Measurements from ENCODE around the gene KCNK7. TPM values are rescaled to one million over a fixed set of nuclear protein-coding genes. Genes with fewer than 3 reads are reported as not detected.
"Not testable (repeated sequence)": the region's sequence is repeated elsewhere in the genome, so short reads cannot be mapped to it uniquely, and the experiment has no call there.

Gene KCNK7
- total and polyA plus RNA-seq, 7 donors = 0.54 to 1.4 (median 0.71) TPM; not detected in 4

DNA sequence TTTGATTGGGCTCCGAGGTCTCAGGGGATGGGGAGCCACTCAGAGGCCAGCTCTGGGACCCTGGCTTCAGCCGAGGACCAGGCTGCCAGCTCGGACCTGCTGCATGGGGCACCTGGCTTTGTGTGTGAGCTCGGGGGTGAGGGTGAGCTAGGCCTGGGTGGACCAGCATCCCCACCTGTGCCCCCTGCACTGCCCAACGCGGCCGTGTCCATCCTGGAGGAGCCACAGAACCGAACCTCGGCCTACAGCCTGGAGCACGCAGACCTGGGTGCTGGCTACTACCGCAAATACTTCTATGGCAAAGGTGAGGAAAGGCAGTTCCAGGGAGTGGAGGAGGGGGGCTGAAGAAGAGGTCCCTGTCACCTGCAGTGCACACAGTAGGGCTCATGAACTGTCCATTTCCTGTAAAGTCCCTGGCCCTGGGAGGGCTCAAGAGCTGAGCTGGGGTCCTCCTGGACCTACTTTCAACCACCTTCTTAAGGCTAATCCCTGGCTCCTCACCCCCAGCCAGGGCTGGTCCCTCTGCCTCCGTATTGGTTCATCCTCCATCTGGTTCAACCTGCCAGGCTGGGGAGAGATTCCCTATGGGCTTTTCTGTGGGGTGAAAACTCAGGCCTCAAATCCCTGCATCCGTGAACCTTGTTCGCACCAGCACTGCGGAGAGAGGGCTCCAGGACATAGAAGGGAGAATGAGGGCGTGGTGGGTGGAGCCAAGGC lies 45.9 kb upstream of the KCNK7 start:
- no peak for TF ChIP-seq POLR2AphosphoS5 (IDR thresholded peaks at IDR 0.05)
- TF ChIP-seq EP300 (IDR thresholded peaks at IDR 0.05) = no peak
- TF ChIP-seq POLR2A (IDR thresholded peaks at IDR 0.05) = no peak
- no peak for TF ChIP-seq CTCF (IDR thresholded peaks at IDR 0.05)
- H3K4me1 ChIP-seq = peaks cover 0 to 50% (median 41%) of the 10 kb centered on the region in 4 donors
- H3K27ac ChIP-seq = peak overlapping the region; percentile 87 to 90 (median 88)
- H3K36me3 ChIP-seq = peaks cover 6 to 39% (median 12%) of the 10 kb centered on the region in 4 donors
- DNase-seq = no peak
- H3K9me3 ChIP-seq = no peaks in the 10 kb centered on the region
- no peaks in the 10 kb centered on the region for H3K27me3 ChIP-seq
- WGBS, 2 donors = 60 to 68% methylated on average over 16 of the region's 16 CpGs
- intact Hi-C loops (cut with DNase I) = no loop called here
- peak overlapping the region in 3 of 4 donors; percentile 3 to 26 (median 18) for H3K4me3 ChIP-seq

DNA sequence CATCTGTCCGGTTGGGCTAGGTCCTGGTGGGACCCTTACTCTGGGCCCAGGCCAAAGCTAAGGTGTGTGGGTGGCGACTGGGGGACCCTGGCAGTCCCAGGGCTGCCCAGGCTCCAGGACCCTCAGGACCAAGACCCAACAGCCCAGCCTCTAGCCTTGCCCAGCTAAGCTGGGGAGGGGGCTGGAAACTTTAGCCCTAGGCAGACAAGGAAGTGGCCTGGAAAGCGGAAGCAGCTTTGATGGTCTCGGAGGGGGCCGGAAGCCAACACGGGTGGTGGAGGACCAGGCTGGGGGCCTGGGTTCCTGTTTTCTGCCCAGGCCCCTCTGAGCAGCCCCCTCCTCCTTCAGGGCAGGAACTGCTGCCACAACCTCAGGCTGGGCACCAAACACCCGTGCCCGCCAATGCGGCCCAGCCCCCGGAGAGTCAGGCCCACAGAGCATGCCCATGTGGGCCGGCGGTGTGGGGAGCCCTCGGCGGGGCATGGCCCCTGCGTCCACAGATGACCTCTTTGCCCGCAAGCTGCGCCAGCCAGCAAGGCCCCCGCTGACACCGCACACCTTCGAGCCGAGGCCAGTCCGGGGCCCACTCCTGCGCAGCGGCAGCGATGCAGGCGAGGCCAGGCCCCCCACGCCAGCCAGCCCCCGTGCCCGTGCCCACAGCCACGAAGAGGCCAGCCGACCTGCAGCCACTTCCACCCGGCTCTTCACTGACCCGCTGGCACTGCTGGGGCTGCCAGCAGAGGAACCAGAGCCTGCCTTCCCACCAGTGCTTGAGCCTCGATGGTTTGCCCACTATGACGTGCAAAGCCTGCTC lies 45.1 kb upstream of the KCNK7 start:
- Histone ChIP-seq H3K36me3 (peaks cover 9 to 39% (median 17%) of the 10 kb centered on the region in 4 donors), H3K4me1 (peaks cover 0 to 50% (median 41%) of the 10 kb centered on the region in 4 donors), H3K4me3 (peak overlapping the region in 3 of 4 donors; percentile 3 to 26 (median 18)), H3K27me3 (no peaks in the 10 kb centered on the region), H3K9me3 (no peaks in the 10 kb centered on the region), H3K27ac (peak overlapping the region; percentile 87 to 90 (median 88))
- WGBS, 2 donors = 46 to 80% methylated on average over 35 of the region's 35 CpGs
- intact Hi-C loops (cut with DNase I) = no loop called here
- TF ChIP-seq CTCF (IDR thresholded peaks at IDR 0.05) (no peak), POLR2A (IDR thresholded peaks at IDR 0.05) (no peak), POLR2AphosphoS5 (IDR thresholded peaks at IDR 0.05) (no peak), EP300 (IDR thresholded peaks at IDR 0.05) (no peak)
- no peak for DNase-seq

GRCh38 chr11:65639623-65640482 lies 44.3 kb upstream of the KCNK7 start:
- Histone ChIP-seq H3K36me3 (peaks cover 17 to 41% (median 25%) of the 10 kb centered on the region in 4 donors), H3K27me3 (no peaks in the 10 kb centered on the region), H3K4me3 (peak overlapping the region in 2 of 4 donors; percentile 26 to 79), H3K27ac (peak overlapping the region; percentile 87 to 90 (median 88)), H3K4me1 (peaks cover 0 to 50% (median 41%) of the 10 kb centered on the region in 4 donors), H3K9me3 (no peaks in the 10 kb centered on the region)
- no peak for TF ChIP-seq POLR2AphosphoS5 (IDR thresholded peaks at IDR 0.05)
- no peak for TF ChIP-seq CTCF (IDR thresholded peaks at IDR 0.05)
- TF ChIP-seq POLR2A (IDR thresholded peaks at IDR 0.05) = no peak
- no peak for TF ChIP-seq EP300 (IDR thresholded peaks at IDR 0.05)
- intact Hi-C loops (cut with DNase I) = no loop called here
- no peak for DNase-seq
- 38 to 69% methylated on average over 8 of the region's 8 CpGs for WGBS, 2 donors

- DNase-seq; H3K27me3 ChIP-seq; H3K9me3 ChIP-seq; intact Hi-C loops (cut with DNase I): not testable (repeated sequence)
- peaks cover 24 to 43% (median 32%) of the 10 kb centered on the region in 4 donors for H3K36me3 ChIP-seq
- 69 to 89% methylated on average over 9 of the region's 9 CpGs for WGBS, 2 donors
- peak overlapping the region in 3 of 4 donors; percentile 68 to 79 (median 69) for H3K4me3 ChIP-seq
- H3K27ac ChIP-seq = peak overlapping the region; percentile 87 to 90 (median 88)
- H3K4me1 ChIP-seq = peaks cover 0 to 50% (median 41%) of the 10 kb centered on the region in 4 donors
These were observed 43.6 kb upstream of the KCNK7 start for GRCh38 chr11:65639228-65639597.
